SK-N-SH (cell line): ENCODE results near the gene PKP2.

Source experiments
- EZH2phosphoT487 ChIP-seq: fragments of 200-600 bp; sonication (generic); IDR thresholded peaks from 2 replicates; pipeline ENCODE4 v1.6.1; 2017; ENCODE audit warnings: low read depth, mixed run types, mild to moderate bottlenecking, antibody characterized with exemption, moderate library complexity, borderline replicate concordance
- GABPA ChIP-seq: IDR thresholded peaks from 2 replicates; pipeline ENCODE4 v1.4.0; 2012; ENCODE audit warnings: low read depth, mild to moderate bottlenecking
- SMC3 ChIP-seq: IDR thresholded peaks from 2 replicates; pipeline ENCODE4 v1.6.1; 2012; ENCODE audit warnings: low read depth, low read length, improper control_type of control experiment
- YY1 ChIP-seq: IDR thresholded peaks from 2 replicates; pipeline ENCODE4 v1.4.0; 2012; ENCODE audit warnings: low read depth, mild to moderate bottlenecking
- TF ChIP-seq, protein P1 (sequence below): fragments of 200-600 bp; sonication (generic); IDR thresholded peaks from 2 replicates; pipeline ENCODE4 v1.6.1; 2017; ENCODE audit warnings: antibody characterized with exemption, mild to moderate bottlenecking, moderate library complexity
- TF ChIP-seq, protein P2 (sequence below): IDR thresholded peaks from 2 replicates; pipeline ENCODE4; 2012

DNA sequence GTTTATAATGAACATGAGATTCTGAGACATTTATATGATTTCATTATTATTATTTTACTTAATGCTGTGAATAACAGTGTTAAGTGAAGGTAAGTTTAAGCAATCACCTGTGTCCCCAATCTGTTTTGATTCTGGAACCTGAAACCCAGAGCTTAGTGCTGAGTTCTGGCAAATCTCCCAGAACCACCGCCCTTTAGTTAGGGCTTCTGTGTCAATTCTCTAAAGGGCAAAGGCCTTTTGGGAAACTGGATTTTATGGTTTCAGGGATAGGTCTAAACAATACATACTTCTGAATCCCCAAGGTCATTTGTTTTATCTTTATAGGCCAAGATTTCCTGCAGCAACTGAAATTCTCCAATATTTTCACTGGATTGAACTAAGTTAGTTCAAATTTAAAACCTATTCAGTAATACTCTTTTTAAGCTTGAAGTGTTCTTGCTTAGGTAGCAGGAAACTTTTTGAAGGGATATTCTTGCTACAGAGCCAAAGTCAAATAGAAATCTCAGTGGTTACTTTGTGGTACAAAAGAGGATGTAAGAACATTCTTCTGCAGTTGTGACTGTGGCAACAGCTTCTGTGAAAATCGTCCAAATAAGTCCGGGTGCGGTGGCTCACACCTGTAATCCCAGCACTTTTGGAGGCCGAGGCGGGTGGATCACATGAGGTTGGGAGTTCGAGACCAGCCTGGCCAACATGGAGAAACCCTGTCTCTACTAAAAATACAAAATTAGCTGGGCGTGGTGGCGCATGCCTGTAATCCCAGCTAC is 10.0 kb upstream of the PKP2 start:
- TF ChIP-seq SMC3, result no peak
- no peak for TF ChIP-seq GABPA
- TF ChIP-seq, protein P1, sequence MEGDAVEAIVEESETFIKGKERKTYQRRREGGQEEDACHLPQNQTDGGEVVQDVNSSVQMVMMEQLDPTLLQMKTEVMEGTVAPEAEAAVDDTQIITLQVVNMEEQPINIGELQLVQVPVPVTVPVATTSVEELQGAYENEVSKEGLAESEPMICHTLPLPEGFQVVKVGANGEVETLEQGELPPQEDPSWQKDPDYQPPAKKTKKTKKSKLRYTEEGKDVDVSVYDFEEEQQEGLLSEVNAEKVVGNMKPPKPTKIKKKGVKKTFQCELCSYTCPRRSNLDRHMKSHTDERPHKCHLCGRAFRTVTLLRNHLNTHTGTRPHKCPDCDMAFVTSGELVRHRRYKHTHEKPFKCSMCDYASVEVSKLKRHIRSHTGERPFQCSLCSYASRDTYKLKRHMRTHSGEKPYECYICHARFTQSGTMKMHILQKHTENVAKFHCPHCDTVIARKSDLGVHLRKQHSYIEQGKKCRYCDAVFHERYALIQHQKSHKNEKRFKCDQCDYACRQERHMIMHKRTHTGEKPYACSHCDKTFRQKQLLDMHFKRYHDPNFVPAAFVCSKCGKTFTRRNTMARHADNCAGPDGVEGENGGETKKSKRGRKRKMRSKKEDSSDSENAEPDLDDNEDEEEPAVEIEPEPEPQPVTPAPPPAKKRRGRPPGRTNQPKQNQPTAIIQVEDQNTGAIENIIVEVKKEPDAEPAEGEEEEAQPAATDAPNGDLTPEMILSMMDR, result no peak
- TF ChIP-seq, protein P2, sequence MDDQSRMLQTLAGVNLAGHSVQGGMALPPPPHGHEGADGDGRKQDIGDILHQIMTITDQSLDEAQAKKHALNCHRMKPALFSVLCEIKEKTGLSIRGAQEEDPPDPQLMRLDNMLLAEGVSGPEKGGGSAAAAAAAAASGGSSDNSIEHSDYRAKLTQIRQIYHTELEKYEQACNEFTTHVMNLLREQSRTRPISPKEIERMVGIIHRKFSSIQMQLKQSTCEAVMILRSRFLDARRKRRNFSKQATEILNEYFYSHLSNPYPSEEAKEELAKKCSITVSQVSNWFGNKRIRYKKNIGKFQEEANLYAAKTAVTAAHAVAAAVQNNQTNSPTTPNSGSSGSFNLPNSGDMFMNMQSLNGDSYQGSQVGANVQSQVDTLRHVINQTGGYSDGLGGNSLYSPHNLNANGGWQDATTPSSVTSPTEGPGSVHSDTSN, result no peak
- no peak for TF ChIP-seq EZH2phosphoT487
- TF ChIP-seq YY1, result no peak
